SU-DHL-6 (cell line): Measurements from ENCODE around the gene IPPK.

ENCODE experiments used
- EZH2phosphoT487 ChIP-seq: fragments of 200-600 bp; sonication (generic), shearing (Covaris generic); conservative IDR thresholded peaks from 2 replicates; pipeline ENCODE4 v1.6.1; 2018; ENCODE audit warnings: mild to moderate bottlenecking, antibody characterized with exemption, low read length, moderate library complexity, mixed read lengths
- TF ChIP-seq, protein P1 (sequence below): fragments of 200-600 bp; sonication (generic); IDR thresholded peaks from one replicate; pipeline ENCODE4 v1.5.1; 2017; ENCODE audit warnings: antibody characterized with exemption, mild to moderate bottlenecking, low read length, moderate library complexity; ENCODE audit not compliant: insufficient read depth, poor library complexity, severe bottlenecking

DNA sequence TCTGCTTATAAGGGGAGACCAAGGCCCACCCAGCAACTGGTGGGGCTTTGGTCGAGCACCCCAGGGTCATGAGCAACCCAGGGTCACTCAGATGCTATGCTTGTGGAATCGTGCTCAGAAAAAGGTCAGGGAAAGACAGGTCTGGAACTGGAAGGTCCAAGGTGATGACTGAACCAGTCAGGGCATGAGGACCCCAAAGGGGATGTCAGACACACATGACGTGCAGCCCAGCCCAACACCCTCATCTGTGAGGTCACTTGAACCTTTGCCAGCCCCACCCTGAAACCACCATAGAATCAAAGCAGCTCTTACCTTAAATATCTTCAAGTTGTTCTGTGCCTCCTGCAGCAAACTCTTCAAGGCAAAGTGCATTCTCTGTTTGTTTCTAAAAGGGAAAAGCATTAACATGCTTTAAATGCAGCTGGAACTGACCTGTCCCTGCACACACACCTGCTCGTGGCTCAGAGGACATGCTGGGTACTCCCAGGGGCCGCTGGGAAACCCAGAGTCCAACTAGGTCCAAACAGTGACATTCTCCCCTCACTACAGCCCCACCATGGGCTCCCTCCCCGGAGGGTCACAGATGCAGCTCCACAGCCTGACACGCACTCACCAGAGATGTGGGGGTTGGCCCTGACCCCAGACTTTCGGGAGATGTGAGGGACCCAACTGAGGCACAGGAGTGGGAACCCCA is 29.4 kb downstream of the IPPK start:
- TF ChIP-seq, protein P1, sequence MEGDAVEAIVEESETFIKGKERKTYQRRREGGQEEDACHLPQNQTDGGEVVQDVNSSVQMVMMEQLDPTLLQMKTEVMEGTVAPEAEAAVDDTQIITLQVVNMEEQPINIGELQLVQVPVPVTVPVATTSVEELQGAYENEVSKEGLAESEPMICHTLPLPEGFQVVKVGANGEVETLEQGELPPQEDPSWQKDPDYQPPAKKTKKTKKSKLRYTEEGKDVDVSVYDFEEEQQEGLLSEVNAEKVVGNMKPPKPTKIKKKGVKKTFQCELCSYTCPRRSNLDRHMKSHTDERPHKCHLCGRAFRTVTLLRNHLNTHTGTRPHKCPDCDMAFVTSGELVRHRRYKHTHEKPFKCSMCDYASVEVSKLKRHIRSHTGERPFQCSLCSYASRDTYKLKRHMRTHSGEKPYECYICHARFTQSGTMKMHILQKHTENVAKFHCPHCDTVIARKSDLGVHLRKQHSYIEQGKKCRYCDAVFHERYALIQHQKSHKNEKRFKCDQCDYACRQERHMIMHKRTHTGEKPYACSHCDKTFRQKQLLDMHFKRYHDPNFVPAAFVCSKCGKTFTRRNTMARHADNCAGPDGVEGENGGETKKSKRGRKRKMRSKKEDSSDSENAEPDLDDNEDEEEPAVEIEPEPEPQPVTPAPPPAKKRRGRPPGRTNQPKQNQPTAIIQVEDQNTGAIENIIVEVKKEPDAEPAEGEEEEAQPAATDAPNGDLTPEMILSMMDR, result no peak
- no peak for TF ChIP-seq EZH2phosphoT487
